HAP-1 (cell line): ENCODE data around the gene SLC17A6.
A peak's percentile ranks its signal among the peaks of the same experiment; 100 is the strongest.

Source experiments
- DNase-seq, 2 experiments: peaks; one replicate each; pipeline ENCODE4 v3.0.0-alpha.2; 2016 to 2020; ENCODE audit warnings: low spot score in 2 of 2
- H3K27me3 ChIP-seq: fragments of 250-450 bp; sonication (Bioruptor Pico); 2 replicates; pipeline ENCODE4 v1.5.1; 2020; ENCODE audit warnings: low read depth, mild to moderate bottlenecking, moderate library complexity
- H3K36me3 ChIP-seq: fragments of 250-450 bp; sonication (Bioruptor Pico); replicated peaks from 2 replicates; pipeline ENCODE4 v1.5.1; 2020; ENCODE audit warnings: mild to moderate bottlenecking
- H3K4me1 ChIP-seq: fragments of 250-450 bp; sonication (Bioruptor Pico); 2 replicates; pipeline ENCODE4 v1.5.1; 2020; ENCODE audit warnings: mild to moderate bottlenecking
- H3K4me3 ChIP-seq: fragments of 250-450 bp; sonication (Bioruptor Pico); 2 replicates; pipeline ENCODE4 v1.5.1; 2020; ENCODE audit warnings: mild to moderate bottlenecking, moderate library complexity
- H3K9me3 ChIP-seq: fragments of 250-450 bp; sonication (Bioruptor Pico); 2 replicates; pipeline ENCODE4 v1.5.1; 2020; ENCODE audit warnings: mild to moderate bottlenecking, moderate library complexity
- in situ Hi-C: fragments of 300-500 bp; cut with MboI; formaldehyde crosslinking; loops from 3 replicates; pipeline ENCODE4 v1.14.3; 2020; ENCODE audit warnings: low sequenced_read_pairs, inconsistent platforms, mixed read lengths

Gene SLC17A6

DNA sequence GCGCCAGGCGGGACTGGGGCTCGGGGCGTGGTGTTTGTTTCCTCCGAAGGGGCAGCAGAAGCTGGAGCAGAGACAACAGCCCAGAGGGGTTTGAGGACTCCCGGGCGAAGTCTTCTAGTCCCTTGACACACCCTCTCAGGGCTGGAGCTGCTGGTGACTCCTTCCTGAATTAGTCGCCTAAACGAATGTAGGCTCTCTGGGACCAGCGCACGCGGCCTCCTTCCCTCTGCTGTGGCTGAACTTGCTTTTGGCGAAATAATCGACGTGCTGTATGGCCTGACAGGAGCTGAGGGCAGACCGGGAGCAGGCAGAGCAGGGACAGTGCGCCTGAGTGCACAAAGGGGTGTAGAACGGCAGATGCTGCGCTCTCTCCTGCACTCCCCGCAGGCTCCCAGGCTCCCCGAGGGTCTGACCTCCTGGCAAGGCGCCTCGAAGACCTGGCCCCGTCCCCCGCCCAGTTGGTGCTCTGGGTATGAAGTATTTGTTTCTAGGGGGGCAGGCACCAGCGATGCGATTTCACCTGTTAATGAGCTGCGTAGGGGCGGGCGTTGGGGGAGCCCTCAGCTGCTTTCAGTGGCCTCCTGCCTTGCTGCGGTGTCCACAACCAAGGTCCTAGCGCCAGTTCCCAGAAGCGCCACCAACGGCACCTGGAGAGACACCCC lies 5.3 kb downstream of the SLC17A6 start:
- no peak overlapping the region for H3K4me3 ChIP-seq
- peaks cover 64% of the 10 kb centered on the region for H3K27me3 ChIP-seq
- H3K4me1 ChIP-seq, result no peaks in the 10 kb centered on the region
- in situ Hi-C loops, result loop anchor here (25.0 kb wide), 2 partner anchors 194 to 444 kb away; no protein-coding TSS in a partner anchor
- no peaks in the 10 kb centered on the region for H3K36me3 ChIP-seq
- H3K9me3 ChIP-seq, result no peaks in the 10 kb centered on the region
- no peak for DNase-seq

DNA sequence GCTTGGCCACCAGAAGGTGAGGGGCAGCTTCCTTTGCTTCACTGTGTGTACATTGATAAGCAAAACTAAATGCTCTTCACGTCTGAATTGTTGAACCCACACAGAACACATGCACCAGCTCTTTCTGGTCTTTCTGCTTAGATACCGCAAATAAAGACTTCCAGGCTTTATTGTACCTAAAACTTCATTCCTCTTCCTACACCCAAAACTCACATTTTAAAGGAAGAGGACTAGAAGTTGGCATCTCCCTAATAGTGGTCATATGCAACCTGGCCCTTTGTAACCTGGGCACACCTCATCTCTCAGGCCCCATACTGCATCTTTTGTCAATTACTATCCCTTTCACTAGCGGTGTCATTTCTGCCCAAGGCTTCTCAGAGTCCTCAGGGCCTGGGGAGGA lies 5.9 kb downstream of the SLC17A6 start:
- H3K9me3 ChIP-seq, result no peaks in the 10 kb centered on the region
- H3K4me3 ChIP-seq, result no peak overlapping the region
- no peak for DNase-seq
- in situ Hi-C loops, result loop anchor here (25.0 kb wide), 2 partner anchors 193 to 443 kb away; no protein-coding TSS in a partner anchor
- no peaks in the 10 kb centered on the region for H3K4me1 ChIP-seq
- no peaks in the 10 kb centered on the region for H3K36me3 ChIP-seq
- peaks cover 61% of the 10 kb centered on the region for H3K27me3 ChIP-seq

DNA sequence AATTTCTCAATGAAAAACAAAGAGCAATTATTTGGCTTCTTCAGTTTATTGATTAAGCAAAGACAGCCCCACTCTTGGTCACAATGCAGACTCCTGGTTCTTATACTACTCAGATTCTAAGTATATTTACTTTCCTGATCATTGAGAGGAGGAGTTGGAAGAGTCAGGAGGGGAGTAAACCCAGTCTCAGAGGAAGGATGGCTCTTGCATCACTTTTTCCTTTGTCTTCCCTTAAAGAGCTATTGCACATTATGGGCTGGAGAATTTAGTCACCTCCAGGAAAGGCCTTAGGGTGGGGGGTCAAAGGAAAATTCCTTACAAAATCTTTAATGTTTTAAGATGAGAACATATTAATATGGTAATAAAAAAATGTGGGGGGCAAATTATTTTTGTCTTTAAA lies 8.1 kb downstream of the SLC17A6 start:
- no peak for DNase-seq
- Histone ChIP-seq H3K4me3 (no peak overlapping the region), H3K27me3 (peaks cover 49% of the 10 kb centered on the region), H3K36me3 (no peaks in the 10 kb centered on the region), H3K9me3 (no peaks in the 10 kb centered on the region), H3K4me1 (no peaks in the 10 kb centered on the region)
- in situ Hi-C loops, result loop anchor here (25.0 kb wide), 2 partner anchors 191 to 441 kb away; no protein-coding TSS in a partner anchor

- in situ Hi-C loops, result loop anchor here (25.0 kb wide), 2 partner anchors 189 to 439 kb away; no protein-coding TSS in a partner anchor
- no peak overlapping the region for H3K4me3 ChIP-seq
- no peaks in the 10 kb centered on the region for H3K4me1 ChIP-seq
- no peak for DNase-seq
- peaks cover 38% of the 10 kb centered on the region for H3K27me3 ChIP-seq
- no peaks in the 10 kb centered on the region for H3K9me3 ChIP-seq
- H3K36me3 ChIP-seq, result no peaks in the 10 kb centered on the region
Measured at GRCh38 chr11:22347857-22348487, 9.8 kb downstream of the SLC17A6 start.

DNA sequence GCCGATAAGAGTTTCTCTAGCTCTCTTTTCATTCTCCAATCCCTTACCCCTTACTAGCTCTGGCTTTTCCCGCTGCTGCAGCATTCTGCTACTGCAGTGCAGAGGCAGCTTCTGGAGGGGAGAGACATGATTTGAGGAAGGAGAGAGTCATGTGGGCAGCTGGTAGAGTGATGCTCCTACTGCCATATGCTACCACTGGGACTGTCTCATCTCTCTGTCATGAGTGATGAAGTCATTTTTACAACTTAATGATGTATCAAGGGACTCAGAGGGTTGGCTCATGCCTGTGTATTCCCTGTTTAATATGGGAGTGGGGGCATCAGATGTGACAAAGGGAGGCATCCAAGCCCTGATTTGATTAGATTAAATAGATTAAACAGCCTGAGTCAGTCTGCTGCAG lies 11.3 kb downstream of the SLC17A6 start:
- DNase-seq, result no peak
- Histone ChIP-seq H3K4me3 (no peak overlapping the region), H3K9me3 (no peaks in the 10 kb centered on the region), H3K4me1 (no peaks in the 10 kb centered on the region), H3K36me3 (no peaks in the 10 kb centered on the region), H3K27me3 (peaks cover 23% of the 10 kb centered on the region)
- in situ Hi-C loops, result loop anchor here (25.0 kb wide), 2 partner anchors 188 to 438 kb away; no protein-coding TSS in a partner anchor

DNA sequence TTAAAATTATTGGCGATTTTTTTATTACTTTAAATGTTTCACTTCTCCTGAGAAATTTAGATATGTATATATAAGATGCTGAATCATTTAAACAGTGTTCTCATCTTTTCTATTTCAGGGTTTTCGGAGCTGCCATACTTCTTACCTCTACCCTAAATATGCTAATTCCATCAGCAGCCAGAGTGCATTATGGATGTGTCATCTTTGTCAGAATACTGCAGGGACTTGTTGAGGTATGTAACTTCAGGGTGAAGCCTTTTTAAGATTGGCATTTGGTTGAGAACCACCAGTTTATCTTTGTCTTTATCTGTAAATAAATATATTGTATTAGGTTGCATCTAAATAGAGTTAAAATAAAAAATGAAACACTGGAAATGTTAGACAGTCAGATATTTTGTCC lies 21.1 kb downstream of the SLC17A6 start:
- Histone ChIP-seq H3K36me3 (no peaks in the 10 kb centered on the region), H3K9me3 (no peaks in the 10 kb centered on the region), H3K27me3 (no peaks in the 10 kb centered on the region), H3K4me3 (no peak overlapping the region), H3K4me1 (no peaks in the 10 kb centered on the region)
- DNase-seq, result no peak
- in situ Hi-C loops, result no loop called here

DNA sequence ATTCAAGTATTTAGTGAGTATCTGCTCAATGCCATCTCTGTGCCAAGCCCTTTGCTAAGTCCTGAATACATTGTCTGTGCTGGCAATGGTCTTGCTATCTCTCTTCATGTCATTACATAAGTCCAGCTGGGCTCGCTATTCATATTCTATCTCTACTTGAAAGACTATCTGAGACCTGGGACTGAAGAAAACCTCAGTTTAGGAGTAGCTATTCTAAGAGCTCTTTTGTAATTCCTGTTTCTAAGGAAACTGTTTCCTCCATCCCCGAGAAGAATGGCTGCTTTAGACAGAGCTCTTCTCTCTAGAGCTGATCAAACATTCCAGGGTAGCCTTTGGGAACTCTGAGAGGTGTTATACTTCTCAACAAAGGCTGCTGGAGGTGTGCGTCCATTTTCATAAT lies 33.0 kb downstream of the SLC17A6 start:
- in situ Hi-C loops, result no loop called here
- Histone ChIP-seq H3K4me3 (no peak overlapping the region), H3K9me3 (no peaks in the 10 kb centered on the region), H3K36me3 (no peaks in the 10 kb centered on the region), H3K27me3 (peaks cover 2% of the 10 kb centered on the region; the same call in 1 of the 2 replicates), H3K4me1 (no peaks in the 10 kb centered on the region)
- peak in 1 of 2 experiments; percentile 3 for DNase-seq

DNA sequence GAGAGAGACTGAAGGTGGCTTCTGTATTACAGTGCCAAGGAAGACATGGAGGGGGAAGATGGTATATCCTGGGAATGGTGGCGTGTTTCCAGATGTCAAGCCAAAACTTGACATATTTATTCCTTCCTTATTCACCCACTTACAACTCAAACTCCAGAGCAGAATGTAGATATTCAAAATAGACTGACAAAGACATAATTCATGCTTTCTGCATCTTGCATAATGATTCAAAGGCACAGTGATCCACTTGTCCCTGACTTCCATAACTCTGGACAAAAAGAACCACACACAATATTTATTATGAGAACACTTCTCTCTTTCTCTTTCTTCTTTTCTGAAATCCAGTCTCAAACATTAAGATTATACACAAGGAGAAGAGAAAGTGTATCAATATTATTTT lies 48.9 kb downstream of the SLC17A6 start:
- H3K4me3 ChIP-seq, result no peak overlapping the region
- no peaks in the 10 kb centered on the region for H3K36me3 ChIP-seq
- in situ Hi-C loops, result no loop called here
- no peaks in the 10 kb centered on the region for H3K4me1 ChIP-seq
- H3K27me3 ChIP-seq, result no peaks in the 10 kb centered on the region; the same call in 1 of the 2 replicates
- DNase-seq, result no peak
- no peaks in the 10 kb centered on the region for H3K9me3 ChIP-seq

DNA sequence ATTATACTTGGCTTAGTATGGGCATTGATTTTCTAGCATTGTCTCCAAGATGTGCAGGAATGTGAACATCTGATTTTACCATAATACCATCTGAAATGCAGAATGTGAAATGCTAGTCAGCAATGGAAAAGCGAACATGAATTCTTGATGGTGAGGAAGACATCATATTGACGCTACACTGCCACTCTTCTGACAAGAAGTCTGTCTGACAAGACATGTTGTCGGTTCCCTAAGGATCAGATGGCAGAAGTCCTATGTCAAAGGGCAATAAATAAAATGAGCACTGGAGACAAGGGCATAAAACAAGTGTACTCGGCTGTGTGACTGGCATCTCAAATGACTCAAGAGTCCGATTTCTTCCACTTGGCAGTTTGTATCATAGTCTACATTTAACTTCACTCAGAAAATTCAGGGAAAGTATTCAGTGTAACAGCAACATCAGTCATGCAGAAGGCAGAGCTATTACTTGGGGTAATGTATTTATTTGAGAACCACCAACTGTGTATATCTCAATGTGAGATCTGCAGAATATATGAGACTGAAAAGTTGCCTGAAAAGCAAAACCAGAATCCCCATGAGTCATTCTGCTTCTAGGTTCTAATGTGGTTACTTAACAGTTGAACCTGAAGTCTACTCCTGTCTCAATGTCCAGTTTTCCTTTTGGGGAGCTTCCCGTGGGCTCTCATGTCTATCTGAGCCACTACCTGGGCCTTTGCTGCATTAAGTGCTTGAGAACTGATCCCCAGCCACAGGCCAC lies 51.5 kb downstream of the SLC17A6 start:
- DNase-seq, result no peak
- Histone ChIP-seq H3K9me3 (no peaks in the 10 kb centered on the region), H3K4me1 (no peaks in the 10 kb centered on the region), H3K4me3 (no peak overlapping the region), H3K27me3 (no peaks in the 10 kb centered on the region), H3K36me3 (no peaks in the 10 kb centered on the region)
- in situ Hi-C loops, result no loop called here

DNA sequence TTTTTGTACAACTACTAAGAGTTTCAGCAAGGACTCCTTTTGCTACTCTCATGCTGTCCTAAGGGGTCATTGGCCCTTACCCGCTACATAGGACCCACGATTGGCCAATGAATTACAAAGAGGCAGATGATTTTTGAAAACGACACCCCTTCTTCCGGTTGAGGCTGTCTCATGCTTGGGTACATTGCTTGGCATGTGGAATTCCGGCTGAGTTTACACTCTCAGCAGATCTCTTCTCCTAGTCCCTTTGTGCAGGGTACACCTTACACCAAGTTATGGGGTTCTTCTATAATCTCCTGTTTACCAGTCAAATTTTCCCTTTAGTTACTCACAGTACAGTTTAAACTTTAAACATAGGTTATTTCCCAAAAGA lies 52.1 kb downstream of the SLC17A6 start:
- H3K4me1 ChIP-seq, result no peaks in the 10 kb centered on the region
- H3K27me3 ChIP-seq, result no peaks in the 10 kb centered on the region
- no peak for DNase-seq
- no peak overlapping the region for H3K4me3 ChIP-seq
- in situ Hi-C loops, result no loop called here
- H3K36me3 ChIP-seq, result no peaks in the 10 kb centered on the region
- H3K9me3 ChIP-seq, result no peaks in the 10 kb centered on the region

- Histone ChIP-seq H3K9me3 (no peaks in the 10 kb centered on the region), H3K27me3 (no peaks in the 10 kb centered on the region), H3K36me3 (no peaks in the 10 kb centered on the region), H3K4me1 (no peaks in the 10 kb centered on the region), H3K4me3 (no peak overlapping the region)
- DNase-seq, result no peak
- in situ Hi-C loops, result no loop called here
Measured at GRCh38 chr11:22392561-22392960, 54.4 kb downstream of the SLC17A6 start.

GRCh38 chr11:22405377-22405776 lies 67.2 kb downstream of the SLC17A6 start:
- Histone ChIP-seq H3K4me3 (no peak overlapping the region), H3K27me3 (no peaks in the 10 kb centered on the region), H3K36me3 (no peaks in the 10 kb centered on the region), H3K4me1 (no peaks in the 10 kb centered on the region), H3K9me3 (no peaks in the 10 kb centered on the region)
- in situ Hi-C loops, result no loop called here
- no peak for DNase-seq

DNA sequence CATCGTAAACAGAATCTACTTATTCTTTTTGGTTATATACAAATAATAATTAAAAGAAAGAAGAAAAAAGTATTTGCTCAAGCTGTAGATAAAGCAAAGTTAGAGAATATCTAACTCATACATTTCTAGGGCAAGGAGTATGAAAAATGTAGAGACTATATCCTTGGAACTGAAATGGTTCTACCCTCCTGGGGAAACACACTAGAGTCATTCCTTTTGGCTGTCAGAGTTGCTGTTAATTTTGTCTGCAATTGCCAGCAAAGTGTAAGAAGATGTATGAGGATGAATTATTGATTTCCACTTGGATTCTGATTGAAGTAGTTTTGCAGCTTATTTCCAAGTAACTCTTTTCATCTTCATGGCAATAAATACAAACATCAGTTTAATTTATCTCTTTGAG lies 69.1 kb downstream of the SLC17A6 start:
- Histone ChIP-seq H3K4me1 (no peaks in the 10 kb centered on the region), H3K27me3 (0 out of 2 replicates have a peak, but pooled peaks cover 3% of the 10 kb centered on the region), H3K36me3 (no peaks in the 10 kb centered on the region), H3K9me3 (no peaks in the 10 kb centered on the region), H3K4me3 (no peak overlapping the region)
- DNase-seq, result no peak
- in situ Hi-C loops, result no loop called here

GRCh38 chr11:22407921-22408320 lies 69.7 kb downstream of the SLC17A6 start:
- in situ Hi-C loops, result no loop called here
- DNase-seq, result no peak
- H3K27me3 ChIP-seq, result 0 out of 2 replicates have a peak, but pooled peaks cover 3% of the 10 kb centered on the region
- H3K9me3 ChIP-seq, result no peaks in the 10 kb centered on the region
- H3K4me3 ChIP-seq, result no peak overlapping the region
- no peaks in the 10 kb centered on the region for H3K4me1 ChIP-seq
- H3K36me3 ChIP-seq, result no peaks in the 10 kb centered on the region
